ENCODE data around the gene KAT2A.

The KAT2A gene

GRCh38 chr17:42127414-42127813 is 6.2 kb upstream of the KAT2A start:
- no peak overlapping the region for H3K4me3 ChIP-seq (replicated peaks; ENCODE audit: low read depth, low read length)
- DNase-seq (ENCODE audit: extremely low read depth, low read depth): no peak
- TF ChIP-seq CTCF (IDR thresholded peaks at IDR 0.05; ENCODE audit: low read depth, low read length, missing control alignments): no peak

- no peak overlapping the region for H3K4me3 ChIP-seq (replicated peaks; ENCODE audit: low read depth, low read length)
- DNase-seq (ENCODE audit: extremely low read depth, low read depth): no peak
- TF ChIP-seq CTCF (IDR thresholded peaks at IDR 0.05; ENCODE audit: low read depth, low read length, missing control alignments): no peak
Measured at GRCh38 chr17:42126836-42127235, 5.7 kb upstream of the KAT2A start.

GRCh38 chr17:42125565-42125964 is 4.4 kb upstream of the KAT2A start:
- TF ChIP-seq CTCF (IDR thresholded peaks at IDR 0.05; ENCODE audit: low read depth, low read length, missing control alignments): no peak
- H3K4me3 ChIP-seq (replicated peaks; ENCODE audit: low read depth, low read length): no peak overlapping the region

GRCh38 chr17:42124256-42124655 is 3.1 kb upstream of the KAT2A start:
- no peak for TF ChIP-seq CTCF (IDR thresholded peaks at IDR 0.05; ENCODE audit: low read depth, low read length, missing control alignments)
- DNase-seq (ENCODE audit: extremely low read depth, low read depth): no peak
- no peak overlapping the region for H3K4me3 ChIP-seq (replicated peaks; ENCODE audit: low read depth, low read length)

More at GRCh38 chr17:42125565-42125964, 4.4 kb upstream of the KAT2A start:
- DNase-seq (ENCODE audit: extremely low read depth, low read depth): no peak

- H3K4me3 ChIP-seq (replicated peaks; ENCODE audit: low read depth, low read length): no peak within 1 kb of the TSS
- no peak for DNase-seq (ENCODE audit: extremely low read depth, low read depth)
- no peak for TF ChIP-seq CTCF (IDR thresholded peaks at IDR 0.05; ENCODE audit: low read depth, low read length, missing control alignments)
Measured at GRCh38 chr17:42122371-42123303, 1.5 kb upstream of the KAT2A start, which contains the start of gene HSPB9. Gene HSPB9 (plus strand): TSS chr17:42122804. CDS start chr17:42122851, 47 bp downstream.

- peak overlapping the region; percentile 60 for H3K4me3 ChIP-seq (replicated peaks; ENCODE audit: low read depth, low read length)
- TF ChIP-seq CTCF (IDR thresholded peaks at IDR 0.05; ENCODE audit: low read depth, low read length, missing control alignments): no peak
- DNase-seq (ENCODE audit: extremely low read depth, low read depth): no peak
Measured at GRCh38 chr17:42120161-42120769, 902 bp downstream of the KAT2A start.

Data from HFF-Myc (cell line).